Activated CD4-positive, alpha-beta T cell treated with anti-CD3 and anti-CD28 coated beads, Interleukin-2, amount 10 ng/mL, durations not matched to agents 24 days and 14 days (primary cell): Measurements from ENCODE around the gene ZNF503. TPM values are rescaled to one million over a fixed set of nuclear protein-coding genes. Genes with fewer than 3 reads are reported as not detected.

Experiments
- DNase-seq: peaks from one replicate; pipeline ENCODE4 v3.0.0; 2022
- H3K27ac Mint-ChIP-seq: one replicate; pipeline ENCODE4 v1.8.0; 2022; ENCODE audit warnings: mild to moderate bottlenecking, mixed read lengths
- H3K27me3 Mint-ChIP-seq: one replicate; pipeline ENCODE4 v1.8.0; 2022; ENCODE audit warnings: mixed read lengths
- H3K36me3 Mint-ChIP-seq: one replicate; pipeline ENCODE4 v1.8.0; 2022; ENCODE audit warnings: low read depth, mild to moderate bottlenecking, mixed read lengths
- H3K4me1 Mint-ChIP-seq: one replicate; pipeline ENCODE4 v1.8.0; 2021; ENCODE audit warnings: mixed read lengths
- H3K4me3 Mint-ChIP-seq: one replicate; pipeline ENCODE4 v1.8.0; 2022; ENCODE audit warnings: mild to moderate bottlenecking, moderate library complexity, mixed read lengths
- H3K9me3 Mint-ChIP-seq: one replicate; pipeline ENCODE4 v1.8.0; 2021; ENCODE audit warnings: mixed read lengths
- intact Hi-C: fragments of 100-400 bp; cut with micrococcal nuclease; formaldehyde crosslinking; loops from one replicate; pipeline ENCODE4 v1.15.1; 2023
- total RNA-seq: library from RNA; stranded (reverse); gene quantifications from 2 replicates; pipeline ENCODE4 v1.2.3, GENCODE V29; 2022

ZNF503 gene
- total RNA-seq, 1 donor from 2014 or later = 0.07 TPM

DNA sequence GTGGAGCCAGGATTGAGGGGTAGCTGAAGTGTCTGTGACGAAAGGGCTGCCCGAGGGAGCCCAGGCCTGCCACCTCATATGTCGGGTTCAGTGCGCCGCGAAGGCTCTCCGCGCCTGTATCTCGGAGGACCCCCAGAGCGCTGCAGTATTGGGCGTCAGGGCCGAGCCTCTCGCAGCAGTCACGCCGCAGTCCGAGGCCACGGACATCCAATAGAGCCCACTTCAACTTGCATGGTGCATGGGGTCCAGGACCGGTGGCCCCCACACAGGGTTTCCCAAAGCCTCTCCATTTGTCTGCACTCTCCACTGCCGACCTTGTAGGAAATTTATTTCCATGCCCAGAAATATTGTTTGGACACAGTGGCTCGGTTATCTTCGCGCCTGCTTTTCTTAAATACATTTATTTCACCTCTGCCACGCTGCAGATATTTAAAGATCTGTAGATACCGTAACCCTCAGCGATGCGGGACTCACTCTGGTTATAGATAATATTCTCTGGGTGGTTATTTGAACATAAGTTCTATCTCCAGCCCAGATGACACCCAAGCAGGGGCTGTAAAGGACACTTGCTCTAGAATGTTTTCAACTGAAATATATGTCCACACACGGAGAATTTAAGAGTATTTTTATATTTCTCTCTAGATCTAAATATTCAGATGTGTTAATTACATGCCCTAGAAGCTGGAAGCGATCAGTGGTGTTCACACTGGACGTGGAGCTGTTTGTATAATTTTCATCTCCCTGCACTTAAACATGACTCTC, 5.1 kb upstream of the ZNF503 start:
- H3K4me3 Mint-ChIP-seq = peak overlapping the region; percentile 69
- intact Hi-C loops = no loop called here

DNA sequence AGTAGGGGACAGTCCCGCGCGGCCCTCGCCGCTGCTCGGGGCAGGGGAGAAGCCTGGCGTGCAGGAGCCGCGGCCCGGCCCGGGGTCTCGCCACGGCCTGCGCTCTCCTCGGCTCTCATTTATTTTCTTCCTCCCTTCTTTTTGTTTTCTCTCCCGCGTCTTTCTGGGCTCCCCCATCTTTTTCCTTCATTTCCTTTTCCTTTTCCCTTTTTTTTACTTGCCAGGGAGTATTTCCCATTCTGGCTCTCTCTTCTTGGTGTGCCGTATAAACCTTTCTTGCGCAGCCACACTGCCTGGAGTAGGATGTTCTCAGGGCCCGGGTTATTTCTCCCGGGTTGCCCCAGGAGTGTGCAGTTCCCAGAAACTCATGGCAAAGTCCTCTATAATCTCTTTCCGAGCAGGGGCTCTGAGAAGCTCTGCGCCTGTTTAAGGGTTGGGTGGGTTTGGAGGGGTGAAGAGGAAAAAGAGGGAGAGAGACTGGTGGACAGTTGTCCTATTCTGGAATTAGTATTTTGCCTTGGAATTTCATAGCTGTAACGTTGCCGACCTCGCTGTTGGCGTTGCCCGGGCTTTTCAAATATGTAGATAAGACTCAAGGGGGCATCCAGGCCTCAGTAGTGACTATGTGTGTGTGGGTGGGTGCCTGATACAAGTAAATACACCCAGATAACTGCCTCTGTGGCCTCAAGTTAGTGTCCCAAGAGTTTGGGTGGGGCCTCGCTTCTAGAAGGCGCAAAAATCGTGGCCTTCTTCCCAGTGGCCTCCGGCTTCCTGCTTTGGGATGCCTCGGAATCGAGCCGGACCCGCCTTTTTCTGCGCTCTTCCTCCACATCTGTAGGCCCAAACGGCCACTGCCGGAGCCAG, 4.3 kb upstream of the ZNF503 start:
- intact Hi-C loops = no loop called here
- H3K27me3 Mint-ChIP-seq = peaks cover 76% of the 10 kb centered on the region
- H3K4me3 Mint-ChIP-seq = no peak overlapping the region

More for the DNA sequence above, 5.1 kb upstream of the ZNF503 start:
- Mint-ChIP-seq H3K4me1 (peaks cover 26% of the 10 kb centered on the region), H3K27me3 (peaks cover 81% of the 10 kb centered on the region), H3K27ac (no peak overlapping the region), H3K9me3 (no peaks in the 10 kb centered on the region), H3K36me3 (peaks cover 5% of the 10 kb centered on the region)
- DNase-seq = no peak

DNA sequence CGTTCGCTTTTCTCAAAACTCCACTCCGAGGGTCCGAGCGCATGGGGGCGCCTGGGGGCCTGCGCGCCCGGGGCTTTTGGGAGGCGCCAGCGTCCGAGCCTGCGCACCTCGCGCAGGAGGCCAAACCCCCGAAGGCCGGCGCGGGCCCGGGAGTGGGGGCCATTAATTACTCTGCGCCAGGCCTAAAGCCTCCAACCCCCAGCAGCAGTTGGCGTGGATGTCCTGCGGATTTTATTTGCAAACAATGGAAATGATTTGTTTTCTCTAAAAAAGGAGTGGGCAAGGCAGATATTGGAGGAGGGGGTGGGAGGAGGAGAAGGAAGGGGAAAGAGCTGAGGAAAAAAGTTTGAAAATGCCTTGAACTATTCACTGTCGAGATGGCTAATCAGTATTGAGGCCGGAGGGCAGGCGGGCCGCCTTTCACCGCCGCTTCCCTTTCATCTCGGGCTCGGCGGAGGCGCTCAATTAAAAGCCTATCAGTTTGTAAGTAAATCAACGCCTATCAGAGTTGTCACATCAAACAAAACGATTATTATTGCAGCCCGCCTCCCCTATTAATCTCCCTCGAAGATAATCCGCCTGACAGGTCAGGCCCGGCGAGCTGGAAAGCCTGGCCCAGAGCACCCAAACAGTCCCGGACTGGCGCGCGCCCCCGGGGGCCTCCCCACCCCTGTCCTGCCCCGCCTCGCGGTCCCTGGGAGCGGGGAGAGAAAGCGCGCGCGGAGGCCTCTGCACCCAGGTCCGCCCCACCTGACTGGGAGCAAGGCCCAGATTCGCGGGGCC, 3.4 kb upstream of the ZNF503 start:
- Mint-ChIP-seq H3K9me3 (no peaks in the 10 kb centered on the region), H3K4me1 (peaks cover 34% of the 10 kb centered on the region), H3K27me3 (peaks cover 76% of the 10 kb centered on the region), H3K4me3 (no peak overlapping the region), H3K36me3 (peaks cover 5% of the 10 kb centered on the region), H3K27ac (no peak overlapping the region)
- no peak for DNase-seq
- intact Hi-C loops = no loop called here

More for the DNA sequence above, 4.3 kb upstream of the ZNF503 start:
- Mint-ChIP-seq H3K36me3 (peaks cover 5% of the 10 kb centered on the region), H3K27ac (no peak overlapping the region), H3K4me1 (peaks cover 26% of the 10 kb centered on the region), H3K9me3 (no peaks in the 10 kb centered on the region)
- DNase-seq = no peak

DNA sequence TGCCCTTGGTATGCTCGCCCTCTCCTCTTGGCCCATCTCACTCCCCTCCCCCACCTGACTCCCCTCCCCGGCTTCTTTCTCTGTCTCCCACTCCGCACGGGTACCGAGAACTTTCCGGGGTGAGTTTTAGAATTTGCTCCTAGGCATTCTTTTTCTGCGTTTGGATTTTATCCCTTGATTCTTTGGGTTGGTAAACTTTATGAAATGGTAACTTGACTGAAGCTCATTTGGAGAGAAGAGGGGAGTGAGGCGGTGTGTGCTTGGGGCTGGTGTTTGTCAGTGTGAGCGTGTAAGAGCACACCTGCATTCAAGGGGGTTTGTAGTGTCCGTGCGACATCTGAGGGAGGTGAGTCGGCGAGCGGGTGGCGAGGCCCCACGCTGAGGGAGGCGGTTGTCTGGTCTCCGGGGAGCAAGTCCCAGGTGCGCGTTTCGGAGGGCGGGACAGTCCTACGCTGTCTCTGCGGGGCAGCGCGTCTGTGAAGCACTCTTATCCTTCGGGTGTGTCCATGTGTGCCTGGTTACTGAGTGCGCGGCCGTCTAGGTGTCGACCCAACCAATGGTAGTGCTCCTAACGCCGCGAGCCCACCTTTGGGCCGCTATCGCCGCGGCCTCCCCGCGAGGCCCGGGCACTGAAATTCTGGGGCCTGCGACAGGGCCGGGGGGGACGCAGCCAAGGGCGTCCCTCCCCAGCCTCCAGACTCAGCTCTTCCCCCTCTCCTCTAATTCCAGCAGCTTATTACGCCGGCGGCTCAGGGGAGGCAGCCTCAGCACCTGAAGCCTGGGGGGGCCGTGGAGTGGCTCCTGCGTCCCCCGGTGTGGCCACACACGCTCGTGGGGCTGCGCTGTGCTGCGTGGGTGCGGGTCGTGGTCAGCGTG, 2.6 kb upstream of the ZNF503 start:
- no peak for DNase-seq
- peak overlapping the region; percentile 39 for H3K27ac Mint-ChIP-seq
- peaks cover 5% of the 10 kb centered on the region for H3K36me3 Mint-ChIP-seq
- peaks cover 30% of the 10 kb centered on the region for H3K4me1 Mint-ChIP-seq
- H3K9me3 Mint-ChIP-seq = no peaks in the 10 kb centered on the region
- H3K4me3 Mint-ChIP-seq = no peak overlapping the region
- H3K27me3 Mint-ChIP-seq = peaks cover 70% of the 10 kb centered on the region
- intact Hi-C loops = no loop called here

DNA sequence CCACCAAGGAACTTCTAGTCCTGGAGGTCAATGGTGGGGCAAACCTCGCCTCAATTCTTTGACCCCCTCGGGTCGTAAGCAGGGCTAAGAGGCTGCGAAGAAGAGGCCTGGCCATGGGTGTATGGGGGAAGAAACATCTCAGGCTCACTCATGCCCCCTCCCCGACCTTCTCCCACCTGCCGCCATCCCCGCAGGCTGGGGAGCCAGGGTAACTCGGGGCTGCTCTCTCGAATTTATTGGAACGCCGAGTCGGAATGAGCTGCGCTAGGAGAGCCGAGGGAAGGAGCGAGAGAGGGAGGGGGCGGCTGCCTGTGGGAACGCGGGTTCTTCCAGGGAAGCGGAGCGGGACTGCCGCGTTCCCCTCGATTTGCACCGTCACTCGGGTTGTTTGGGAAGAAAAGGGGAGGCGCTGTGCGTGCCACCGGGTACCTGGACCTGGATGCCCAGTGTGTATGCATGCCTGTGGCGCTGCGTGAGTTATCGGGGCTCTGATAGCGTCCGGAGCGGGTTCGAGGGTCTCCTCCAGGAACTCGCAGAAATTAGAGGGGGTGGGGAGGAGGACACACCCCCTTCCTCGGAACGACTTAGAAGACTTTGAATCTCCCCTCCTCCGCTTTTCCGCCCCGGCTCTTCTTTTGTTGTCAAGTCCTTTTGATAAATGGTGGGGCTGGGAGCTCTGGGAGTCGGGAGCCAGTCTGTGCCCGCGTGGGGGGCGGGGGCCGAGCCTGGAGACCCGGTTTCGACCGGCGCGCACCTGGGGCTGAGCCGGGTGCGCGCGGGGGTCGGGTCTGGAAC, 1.8 kb upstream of the ZNF503 start:
- Mint-ChIP-seq H3K4me3 (peak overlapping the region; percentile 80), H3K9me3 (no peaks in the 10 kb centered on the region), H3K27me3 (peaks cover 69% of the 10 kb centered on the region), H3K27ac (peak overlapping the region; percentile 34), H3K4me1 (peaks cover 29% of the 10 kb centered on the region), H3K36me3 (peaks cover 5% of the 10 kb centered on the region)
- intact Hi-C loops = no loop called here
- peak; percentile 58 for DNase-seq

DNA sequence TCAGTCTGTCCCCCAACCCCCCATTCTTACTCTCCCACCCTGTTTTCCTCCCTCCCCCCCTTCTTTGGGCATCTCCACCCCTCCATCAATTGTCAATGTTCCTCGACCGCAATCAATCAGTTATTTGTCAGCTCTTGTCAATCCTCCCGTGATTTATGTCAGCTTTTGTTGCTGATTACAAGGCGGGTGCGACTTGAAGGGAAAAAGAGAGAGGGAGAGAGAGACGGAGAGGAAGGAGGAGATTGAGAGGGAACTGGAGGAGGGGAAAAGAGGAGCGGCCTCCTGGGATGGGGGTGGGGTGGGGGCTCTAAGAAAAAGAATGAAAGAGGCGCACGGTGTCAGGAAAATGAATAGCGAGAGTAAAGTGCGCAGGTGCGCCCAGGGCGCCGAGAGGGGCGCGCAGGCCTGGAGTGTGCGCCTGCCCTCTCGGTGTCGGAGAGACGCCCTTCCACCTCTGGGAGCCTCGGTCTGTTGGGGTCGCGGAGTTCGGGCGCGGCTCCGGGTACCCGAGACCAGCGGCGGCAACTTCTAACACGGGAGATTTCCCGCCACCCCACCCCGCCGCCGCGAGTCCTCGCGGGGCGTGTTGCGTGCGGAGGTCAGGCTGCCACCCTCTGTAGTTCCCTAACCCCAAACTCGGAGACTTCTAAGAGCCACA, 1.1 kb upstream of the ZNF503 start:
- Mint-ChIP-seq H3K27me3 (peaks cover 70% of the 10 kb centered on the region), H3K4me1 (peaks cover 29% of the 10 kb centered on the region)
- DNase-seq = no peak

DNA sequence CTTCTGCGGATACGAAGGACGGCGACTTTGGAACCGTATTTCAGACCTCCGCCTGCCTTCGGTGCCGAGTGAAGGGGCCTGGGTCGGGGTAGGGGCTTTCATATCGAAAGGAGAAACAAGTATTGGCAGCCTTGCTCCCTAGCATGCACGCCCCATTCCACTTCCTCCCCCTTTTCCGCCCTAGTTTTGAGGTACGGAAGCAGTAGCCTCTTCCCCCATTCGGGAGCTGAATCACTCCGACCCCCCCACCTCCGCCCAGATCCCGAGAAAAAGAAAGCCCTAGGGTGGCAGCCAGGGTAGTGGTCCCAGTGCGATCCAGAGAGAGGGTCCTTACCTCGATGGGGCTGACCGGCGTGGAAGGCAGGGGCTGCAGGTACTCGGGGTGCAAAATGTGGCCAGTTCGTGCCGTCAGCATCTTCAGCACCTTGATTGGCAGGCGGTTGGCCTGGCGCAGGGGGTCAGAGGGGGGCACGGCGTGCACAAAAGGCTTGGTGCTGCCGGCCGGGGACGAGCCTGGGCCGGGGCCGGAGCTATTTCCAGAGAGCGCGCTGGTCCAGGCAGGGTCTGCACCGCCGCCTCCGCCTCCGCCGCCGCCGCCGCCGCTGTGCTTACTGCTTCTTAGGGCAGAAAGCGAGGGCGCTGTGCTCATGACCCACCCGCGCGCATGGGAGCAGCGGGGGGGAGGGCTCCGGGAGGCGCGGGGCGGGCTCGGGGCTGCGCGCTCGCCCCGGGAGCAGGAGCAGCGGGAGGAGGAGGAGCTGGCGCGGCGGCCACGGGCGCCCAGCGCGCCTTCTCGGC, 594 bp downstream of the ZNF503 start:
- peak; percentile 69 for DNase-seq
- intact Hi-C loops = no loop called here
- H3K36me3 Mint-ChIP-seq = peaks cover 5% of the 10 kb centered on the region
- H3K4me1 Mint-ChIP-seq = peaks cover 23% of the 10 kb centered on the region
- peaks cover 58% of the 10 kb centered on the region for H3K27me3 Mint-ChIP-seq
- H3K27ac Mint-ChIP-seq = no peak overlapping the region
- peak overlapping the region; percentile 79 for H3K4me3 Mint-ChIP-seq
- H3K9me3 Mint-ChIP-seq = no peaks in the 10 kb centered on the region

More for the DNA sequence above, 1.1 kb upstream of the ZNF503 start:
- H3K9me3 Mint-ChIP-seq = no peaks in the 10 kb centered on the region
- peaks cover 5% of the 10 kb centered on the region for H3K36me3 Mint-ChIP-seq
- H3K27ac Mint-ChIP-seq = peak overlapping the region; percentile 83
- intact Hi-C loops = no loop called here
- H3K4me3 Mint-ChIP-seq = peak overlapping the region; percentile 80

DNA sequence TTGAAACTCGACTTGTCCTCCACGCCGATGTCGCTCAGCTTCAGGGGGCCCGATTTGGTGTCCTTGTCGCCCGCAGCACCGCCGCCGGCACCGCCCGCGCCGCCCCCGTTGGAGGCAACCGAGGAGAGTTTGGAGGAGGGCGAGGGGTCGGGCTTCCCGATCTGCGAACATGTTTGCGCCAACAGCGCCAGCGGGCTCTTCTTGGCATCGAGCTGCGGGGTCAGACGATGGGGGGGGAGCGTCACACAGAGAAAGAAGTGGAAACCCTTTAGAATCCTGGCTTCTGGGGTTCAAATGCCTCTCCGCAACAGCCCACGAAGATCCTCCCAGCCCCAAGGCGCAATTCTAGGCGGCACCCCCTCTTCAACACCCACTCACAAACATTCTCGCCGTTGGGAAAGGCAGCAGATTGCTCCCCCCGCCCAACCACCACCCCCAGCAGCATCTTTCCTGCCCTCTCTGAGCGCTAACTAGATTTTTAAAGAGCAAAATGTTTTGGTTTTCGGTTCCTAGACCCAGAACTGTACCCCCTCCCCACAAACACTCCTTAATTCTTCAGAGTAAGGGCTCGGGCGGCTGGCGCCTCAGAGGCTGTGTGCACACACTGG, 1.3 kb downstream of the ZNF503 start:
- peak overlapping the region; percentile 79 for H3K4me3 Mint-ChIP-seq
- no peak overlapping the region for H3K27ac Mint-ChIP-seq
- DNase-seq = no peak
- no peaks in the 10 kb centered on the region for H3K9me3 Mint-ChIP-seq
- H3K4me1 Mint-ChIP-seq = peaks cover 23% of the 10 kb centered on the region
- peaks cover 5% of the 10 kb centered on the region for H3K36me3 Mint-ChIP-seq
- peaks cover 56% of the 10 kb centered on the region for H3K27me3 Mint-ChIP-seq
- intact Hi-C loops = no loop called here

DNA sequence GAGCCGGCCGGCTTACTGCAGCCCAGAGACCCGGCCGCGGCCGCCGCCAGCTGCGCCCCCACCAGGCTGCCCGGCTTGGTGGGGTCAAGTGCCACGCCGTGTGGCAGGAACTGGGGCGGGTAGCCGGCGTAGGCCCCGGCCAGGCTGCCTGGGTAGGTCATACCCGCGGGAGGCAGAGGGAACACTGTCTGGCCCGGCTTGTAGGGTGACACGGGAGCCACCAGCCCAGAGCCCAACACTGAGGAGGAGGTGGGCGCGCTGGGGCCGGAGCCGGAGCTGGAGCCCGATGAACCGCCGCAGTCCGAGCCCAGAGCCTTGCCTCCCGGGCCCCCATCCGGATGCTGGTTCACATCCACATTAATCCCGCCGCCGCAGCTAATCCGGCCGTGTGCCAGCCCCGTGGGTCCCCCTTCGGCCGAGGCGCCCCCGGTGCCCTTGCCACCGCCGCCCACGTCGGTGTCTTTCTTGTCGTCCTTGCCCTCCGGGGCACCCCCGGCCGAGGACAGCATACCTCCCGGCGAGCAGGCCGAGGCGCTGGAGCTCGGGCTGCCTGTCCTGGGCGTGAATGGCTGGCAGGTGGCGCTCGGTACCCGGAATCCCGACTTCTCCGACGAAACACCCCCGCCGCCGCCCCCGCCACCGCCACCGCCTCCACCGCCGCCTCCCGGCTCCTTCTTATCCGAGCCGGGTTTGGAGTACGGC, 2.0 kb downstream of the ZNF503 start:
- Mint-ChIP-seq H3K27me3 (peaks cover 58% of the 10 kb centered on the region), H3K9me3 (no peaks in the 10 kb centered on the region), H3K4me1 (peaks cover 27% of the 10 kb centered on the region), H3K27ac (no peak overlapping the region), H3K4me3 (peak overlapping the region; percentile 79), H3K36me3 (peaks cover 8% of the 10 kb centered on the region)
- intact Hi-C loops = loop anchor here (5.0 kb wide), 1 partner anchor 638 kb away; no protein-coding TSS in a partner anchor
- DNase-seq = peak; percentile 82

DNA sequence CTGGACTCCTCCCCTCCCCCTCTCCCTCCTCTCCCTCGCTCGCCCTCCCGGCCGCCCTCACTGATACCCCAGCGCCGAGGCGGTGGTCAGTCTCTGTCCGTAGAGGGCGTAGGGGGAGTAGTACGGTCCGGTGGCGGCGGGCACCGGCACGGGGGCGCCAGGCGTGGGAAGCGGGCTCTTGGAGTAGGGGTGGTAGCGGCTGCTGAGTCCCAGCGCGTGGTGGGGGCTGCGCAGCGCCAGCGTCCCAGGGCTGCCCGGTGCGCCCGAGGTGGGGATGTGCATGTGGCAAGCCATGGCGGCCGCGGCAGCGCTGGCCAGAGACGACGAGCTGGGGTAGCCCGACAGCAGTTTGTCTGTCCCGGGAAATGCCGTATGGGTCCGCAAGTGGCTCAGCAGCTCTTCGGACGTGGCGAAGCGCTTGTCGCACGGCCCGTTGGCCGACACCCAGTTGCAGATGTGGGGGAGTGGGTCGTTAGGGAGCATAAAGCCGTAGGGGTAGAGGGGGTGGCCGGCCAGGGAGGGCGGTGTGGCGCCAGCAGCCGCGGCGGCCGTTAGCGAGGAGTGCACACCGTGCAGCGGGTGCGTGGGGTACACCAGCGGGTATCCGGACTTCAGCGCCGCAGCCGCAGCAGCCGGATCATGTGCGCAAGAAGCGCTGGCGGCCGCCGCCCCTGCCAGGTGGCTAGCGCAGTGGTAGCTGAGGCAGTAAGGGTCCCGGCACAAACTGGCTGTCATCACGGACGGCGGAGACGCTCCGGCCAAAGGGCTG, 2.7 kb downstream of the ZNF503 start:
- Mint-ChIP-seq H3K27ac (no peak overlapping the region), H3K4me1 (peaks cover 25% of the 10 kb centered on the region), H3K27me3 (peaks cover 59% of the 10 kb centered on the region), H3K4me3 (no peak overlapping the region), H3K9me3 (no peaks in the 10 kb centered on the region), H3K36me3 (peaks cover 5% of the 10 kb centered on the region)
- intact Hi-C loops = loop anchor here (5.0 kb wide), 1 partner anchor 638 kb away; no protein-coding TSS in a partner anchor
- no peak for DNase-seq
